Esophagus muscularis mucosa (tissue), 4 donors: ENCODE measurements around the gene RNF111.

Experiments
- EP300 ChIP-seq: sonication (generic); formaldehyde crosslinking; IDR thresholded peaks from one replicate; pipeline ENCODE4 v1.6.1; 2017; ENCODE audit warnings: antibody characterized with exemption
- POLR2A ChIP-seq: fragments of 450-650 bp; IDR thresholded peaks from one replicate; pipeline ENCODE4 v1.6.1; 2017; ENCODE audit warnings: antibody characterized with exemption, moderate library complexity, mild to moderate bottlenecking, low read depth
- POLR2AphosphoS5 ChIP-seq, 2 donors: sonication (generic); formaldehyde crosslinking; IDR thresholded peaks; one replicate each; pipeline ENCODE4 v1.6.1; 2017; ENCODE audit warnings: antibody characterized with exemption in 2 of 2
- TF ChIP-seq, protein P1 (sequence below), 3 experiments: fragments of 200-600 bp in 2 of 3; fragments of 450-650 bp in 1 of 3; sonication (generic) in 2 of 3; IDR thresholded peaks; one replicate each; pipeline ENCODE4 v1.5.1; 2017 to 2019; ENCODE audit warnings: antibody characterized with exemption in 3 of 3, mild to moderate bottlenecking in 2 of 3, moderate library complexity in 1 of 3

DNA sequence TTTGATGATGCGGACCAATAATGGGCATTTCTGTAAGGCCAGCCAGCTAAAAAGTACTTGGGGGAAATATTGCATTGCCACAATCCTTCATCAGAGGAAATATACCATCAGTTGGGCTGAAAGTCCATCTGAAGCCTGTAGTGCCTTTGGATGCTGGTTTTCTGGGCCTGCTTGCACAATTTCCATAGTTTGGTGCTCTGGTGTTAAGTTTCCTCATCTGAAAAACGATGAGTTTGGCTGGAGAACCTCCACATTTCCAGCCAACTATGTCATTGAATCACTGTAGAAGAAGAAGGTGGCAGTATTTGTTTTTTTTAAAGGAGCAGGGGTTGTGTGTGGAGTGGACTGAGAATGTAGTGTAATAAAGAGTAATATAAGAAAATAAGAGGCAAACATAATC is 127.6 kb downstream of the RNF111 start:
- TF ChIP-seq, protein P1, sequence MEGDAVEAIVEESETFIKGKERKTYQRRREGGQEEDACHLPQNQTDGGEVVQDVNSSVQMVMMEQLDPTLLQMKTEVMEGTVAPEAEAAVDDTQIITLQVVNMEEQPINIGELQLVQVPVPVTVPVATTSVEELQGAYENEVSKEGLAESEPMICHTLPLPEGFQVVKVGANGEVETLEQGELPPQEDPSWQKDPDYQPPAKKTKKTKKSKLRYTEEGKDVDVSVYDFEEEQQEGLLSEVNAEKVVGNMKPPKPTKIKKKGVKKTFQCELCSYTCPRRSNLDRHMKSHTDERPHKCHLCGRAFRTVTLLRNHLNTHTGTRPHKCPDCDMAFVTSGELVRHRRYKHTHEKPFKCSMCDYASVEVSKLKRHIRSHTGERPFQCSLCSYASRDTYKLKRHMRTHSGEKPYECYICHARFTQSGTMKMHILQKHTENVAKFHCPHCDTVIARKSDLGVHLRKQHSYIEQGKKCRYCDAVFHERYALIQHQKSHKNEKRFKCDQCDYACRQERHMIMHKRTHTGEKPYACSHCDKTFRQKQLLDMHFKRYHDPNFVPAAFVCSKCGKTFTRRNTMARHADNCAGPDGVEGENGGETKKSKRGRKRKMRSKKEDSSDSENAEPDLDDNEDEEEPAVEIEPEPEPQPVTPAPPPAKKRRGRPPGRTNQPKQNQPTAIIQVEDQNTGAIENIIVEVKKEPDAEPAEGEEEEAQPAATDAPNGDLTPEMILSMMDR (IDR thresholded peaks at IDR 0.05) = no peak
- TF ChIP-seq POLR2AphosphoS5 (IDR thresholded peaks at IDR 0.05) (no peak), POLR2A (no peak), EP300 (no peak)
